H1 (cell line): Measurements from ENCODE around the gene CFHR5. TPM values are rescaled to one million over a fixed set of nuclear protein-coding genes. Genes with fewer than 3 reads are reported as not detected.

Experiments used
- CTCF ChIA-PET: fragments of 300-600 bp; sonication (Branson Sonifier 250); formaldehyde crosslinking; loops from one replicate; lab custom pipeline; 2021; ENCODE audit not compliant: partially characterized antibody; lab: Charles Lee
- POLR2A ChIA-PET: fragments of 300-600 bp; sonication (Branson Sonifier 250); formaldehyde crosslinking; loops from one replicate; lab custom pipeline; 2021; ENCODE audit warnings: inconsistent platforms; ENCODE audit not compliant: partially characterized antibody; lab: Charles Lee
- DNase-seq, 2 experiments: peaks; one replicate each; pipeline versions ENCODE4 v3.0.0 to v3.0.0-alpha.2; 2010 to 2022; ENCODE audit warnings: low spot score in 2 of 2, low read depth in 1 of 2, mixed read lengths in 1 of 2
- FAIRE-seq: peaks from 2 replicates; lab custom pipeline; 2011; peaks lifted over from hg19 to GRCh38; lab: Jason Lieb, UNC
- H2AFZ ChIP-seq: 2 replicates; pipeline ENCODE4 v1.8.1; 2012; ENCODE audit warnings: low read length, inconsistent platforms
- H2AK5ac ChIP-seq: 2 replicates; pipeline ENCODE4 v1.6.1; 2013; ENCODE audit warnings: low read depth, low read length
- H2BK120ac ChIP-seq: replicated peaks from 2 replicates; pipeline ENCODE3; 2013; ENCODE audit warnings: low read depth, low read length, inconsistent platforms
- H2BK12ac ChIP-seq: 2 replicates; pipeline ENCODE4 v1.6.1; 2013; ENCODE audit warnings: low read depth, low read length
- H2BK15ac ChIP-seq: 2 replicates; pipeline ENCODE4 v1.6.1; 2013; ENCODE audit warnings: low read length
- H2BK20ac ChIP-seq: 2 replicates; pipeline ENCODE4 v1.6.1; 2013; ENCODE audit warnings: low read length
- H2BK5ac ChIP-seq: 2 replicates; pipeline ENCODE4 v1.6.1; 2013; ENCODE audit warnings: low read depth, low read length
- H3K14ac ChIP-seq: 2 replicates; pipeline ENCODE4 v1.6.1; 2013; ENCODE audit warnings: inconsistent platforms; ENCODE audit not compliant: insufficient read length
- H3K18ac ChIP-seq: 2 replicates; pipeline ENCODE4 v1.6.1; 2013; ENCODE audit warnings: low read length; ENCODE audit errors: extremely low read depth
- H3K23ac ChIP-seq: 2 replicates; pipeline ENCODE4 v1.6.1; 2013; ENCODE audit warnings: inconsistent platforms; ENCODE audit not compliant: insufficient read length
- H3K23me2 ChIP-seq: 2 replicates; pipeline ENCODE4 v1.6.1; 2013; ENCODE audit warnings: low read depth, low read length
- H3K27ac ChIP-seq: 2 replicates; pipeline ENCODE4 v1.6.1; 2011; ENCODE audit warnings: low read depth, low read length, inconsistent platforms
- H3K27me3 ChIP-seq, 4 experiments: replicated peaks in 1 of 4; 1 replicate in 1 of 4; 2 replicates in 3 of 4; pipeline versions ENCODE4 v1.6.1 to v1.8.1; 2011 to 2013; ENCODE audit warnings: low read length in 3 of 4, mild to moderate bottlenecking in 3 of 4, inconsistent platforms in 2 of 4, mixed read lengths in 2 of 4, moderate library complexity in 1 of 4; ENCODE audit not compliant: control insufficient read depth in 3 of 4, insufficient read depth in 3 of 4; ENCODE audit errors: extremely low read depth in 1 of 4
- H3K36me3 ChIP-seq, 4 experiments: 2 replicates each; pipeline versions ENCODE4 v1.6.1 to v1.8.1; 2011 to 2013; ENCODE audit warnings: mild to moderate bottlenecking in 4 of 4, low read length in 3 of 4, moderate library complexity in 2 of 4, control low read depth in 1 of 4, inconsistent platforms in 1 of 4; ENCODE audit not compliant: insufficient read depth in 4 of 4, control insufficient read depth in 2 of 4
- H3K4ac ChIP-seq: replicated peaks from 2 replicates; pipeline ENCODE3; 2013; ENCODE audit warnings: low read length, low read depth, mixed read lengths, inconsistent platforms; ENCODE audit not compliant: insufficient read length
- H3K4me1 ChIP-seq, 4 experiments: replicated peaks in 1 of 4; 1 replicate in 1 of 4; 2 replicates in 3 of 4; pipeline versions ENCODE4 v1.6.1 to v1.8.1; 2011 to 2013; ENCODE audit warnings: low read length in 3 of 4, inconsistent platforms in 2 of 4, mixed read lengths in 1 of 4; ENCODE audit not compliant: insufficient read depth in 4 of 4, control insufficient read depth in 3 of 4
- H3K4me2 ChIP-seq, 2 experiments: 2 replicates each; pipeline versions ENCODE4 v1.6.1 to v1.8.1; 2011 to 2013; ENCODE audit warnings: low read depth in 2 of 2, low read length in 2 of 2, control low read depth in 1 of 2, inconsistent platforms in 1 of 2, mild to moderate bottlenecking in 1 of 2; ENCODE audit not compliant: insufficient read depth in 1 of 2
- H3K4me3 ChIP-seq, 4 experiments: fragments of 200-600, 300-600 bp in 1 of 4; sonication (generic), shearing (Covaris generic), sonication (Bioruptor Twin) in 1 of 4; 2 replicates each; pipeline versions ENCODE4 v1.5.1 to v1.8.1; 2011 to 2016; ENCODE audit warnings: low read length in 4 of 4, low read depth in 3 of 4, control low read depth in 2 of 4, inconsistent platforms in 2 of 4, mild to moderate bottlenecking in 2 of 4, mixed read lengths in 1 of 4, moderate library complexity in 1 of 4; ENCODE audit not compliant: insufficient read depth in 2 of 4; ENCODE audit errors: extremely low read depth in 1 of 4
- H3K56ac ChIP-seq: replicated peaks from 2 replicates; pipeline ENCODE3; 2013; ENCODE audit warnings: low read depth, mild to moderate bottlenecking, mixed read lengths, low read length, inconsistent platforms; ENCODE audit not compliant: insufficient read length
- H3K79me1 ChIP-seq: 2 replicates; pipeline ENCODE4 v1.6.1; 2013; ENCODE audit warnings: low read depth, low read length, control low read depth
- H3K79me2 ChIP-seq, 2 experiments: 2 replicates each; pipeline versions ENCODE4 v1.6.1 to v1.8.1; 2012 to 2013; ENCODE audit warnings: low read length in 2 of 2, mild to moderate bottlenecking in 2 of 2, inconsistent platforms in 1 of 2; ENCODE audit not compliant: insufficient read depth in 2 of 2, control insufficient read depth in 1 of 2
- H3K9ac ChIP-seq, 4 experiments: replicated peaks in 1 of 4; 1 replicate in 1 of 4; 2 replicates in 3 of 4; pipeline versions ENCODE4 v1.6.1 to v1.8.1; 2011 to 2013; ENCODE audit warnings: low read depth in 3 of 4, low read length in 3 of 4, control low read depth in 2 of 4, mild to moderate bottlenecking in 2 of 4, moderate library complexity in 2 of 4, inconsistent platforms in 1 of 4; ENCODE audit errors: extremely low read depth in 1 of 4
- H3K9me3 ChIP-seq, 2 experiments: 2 replicates each; pipeline versions ENCODE4 v1.6.1 to v1.8.1; 2012 to 2013; ENCODE audit warnings: mild to moderate bottlenecking in 2 of 2, moderate library complexity in 2 of 2, control low read depth in 1 of 2, inconsistent platforms in 1 of 2, low read depth in 1 of 2, low read length in 1 of 2, mixed read lengths in 1 of 2; ENCODE audit not compliant: insufficient read depth in 2 of 2
- H4K20me1 ChIP-seq, 2 experiments: replicated peaks in 1 of 2; 2 replicates each; pipeline versions ENCODE3 to v1.8.1; 2011 to 2013; ENCODE audit warnings: inconsistent platforms in 2 of 2, low read length in 2 of 2, mild to moderate bottlenecking in 1 of 2; ENCODE audit not compliant: insufficient read depth in 2 of 2, control insufficient read depth in 1 of 2
- H4K5ac ChIP-seq: 2 replicates; pipeline ENCODE4 v1.6.1; 2013; ENCODE audit warnings: low read length, low read depth, mixed read lengths, inconsistent platforms; ENCODE audit not compliant: insufficient read length
- H4K8ac ChIP-seq: 2 replicates; pipeline ENCODE4 v1.8.0; 2013; ENCODE audit warnings: mild to moderate bottlenecking, moderate library complexity, low read length, inconsistent platforms; ENCODE audit not compliant: insufficient read depth; ENCODE audit errors: extremely low read depth
- H4K91ac ChIP-seq: replicated peaks from 2 replicates; pipeline ENCODE3; 2013; ENCODE audit warnings: low read length, mixed read lengths, inconsistent platforms; ENCODE audit not compliant: insufficient read length
- CTBP2 ChIP-seq: IDR thresholded peaks from 2 replicates; pipeline ENCODE4 v1.7.0; 2011; ENCODE audit warnings: borderline replicate concordance, mild to moderate bottlenecking, moderate library complexity, mixed read lengths, low read length; ENCODE audit not compliant: insufficient read depth, insufficient read length
- KDM4A ChIP-seq: IDR thresholded peaks from one replicate; pipeline ENCODE4 v1.7.1; 2012; ENCODE audit warnings: low read depth, mild to moderate bottlenecking, moderate library complexity, low read length, inconsistent platforms; ENCODE audit not compliant: severe bottlenecking
- MAFK ChIP-seq: IDR thresholded peaks from 2 replicates; pipeline ENCODE4 v1.6.1; 2012; ENCODE audit warnings: low read depth, mild to moderate bottlenecking, improper control_type of control experiment, low read length
- NANOG ChIP-seq: IDR thresholded peaks from 2 replicates; pipeline ENCODE4 v1.6.1; 2011; ENCODE audit warnings: low read length, low read depth, mild to moderate bottlenecking, inconsistent platforms; ENCODE audit not compliant: insufficient read depth, poor library complexity, severe bottlenecking
- TAF1 ChIP-seq: IDR thresholded peaks from 2 replicates; pipeline ENCODE4 v1.6.1; 2011; ENCODE audit warnings: mild to moderate bottlenecking, low read depth, low read length
- WGBS, 2 experiments: shearing (Covaris generic) in 1 of 2; methylation state at CpG; one replicate each; pipeline versions ENCODE4 v1.1.6 to v1.1.7; 2013 to 2015; ENCODE audit warnings: low lambda C conversion rate in 2 of 2, mixed read lengths in 2 of 2, inconsistent platforms in 1 of 2, low coverage in 1 of 2, missing lambda C conversion rate in 1 of 2; ENCODE audit not compliant: insufficient replicate concordance in 2 of 2, insufficient coverage in 1 of 2, insufficient read length in 1 of 2; ENCODE audit errors: extremely low coverage in 1 of 2, missing lambda C conversion rate in 1 of 2; 5-methylcytosine and 5-hydroxymethylcytosine counted together
- polyA plus RNA-seq, 7 experiments: library from polyadenylated mRNA; depleted of rRNA in 3 of 7; stranded (reverse) in 5 of 7; unstranded in 2 of 7; fragments of >200 nt in 5 of 7; fragments of 200-250 nt in 2 of 7; gene quantifications; 1 replicate in 5 of 7; 2 replicates in 1 of 7; 4 replicates in 1 of 7; pipeline versions ENCODE4 v1.2.1 to v1.2.3, GENCODE V29; 2011 to 2013; ENCODE audit warnings: missing spikeins in 2 of 7, mixed read lengths in 2 of 7
- total RNA-seq: library from RNA; stranded (reverse); fragmentation: NEBNext Ultra II Directional; extraction: Animal tissue kit (Norgen Biotek cat#: 25700); gene quantifications from 2 replicates; pipeline ENCODE4 v1.2.1, GENCODE V29; 2021

The CFHR5 gene
- total and polyA plus RNA-seq, 2 of the 8 experiments (the other 6 are each of a cell fraction or from before 2014, with no cell fraction given) = not detected

DNA sequence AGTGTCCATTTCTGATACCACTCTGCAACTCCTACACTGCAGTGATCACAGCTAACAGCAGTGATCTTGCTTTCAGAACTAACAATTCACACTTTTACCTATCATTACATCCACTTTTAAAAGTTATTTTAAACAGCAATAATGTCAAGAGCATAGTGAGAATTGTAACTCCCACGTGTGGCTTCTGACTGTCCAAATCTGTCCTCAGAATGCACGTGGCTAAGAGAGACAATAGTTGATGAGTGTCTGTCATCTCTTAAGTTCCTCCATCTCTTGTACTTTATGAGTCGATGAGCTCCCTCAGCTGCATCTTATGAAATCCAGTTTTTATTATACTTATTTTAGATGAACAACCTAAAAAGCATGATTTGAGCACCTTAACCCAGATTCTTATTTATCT is 16.5 kb upstream of the CFHR5 start:
- Histone ChIP-seq H2BK12ac (no peak overlapping the region), H3K4ac (no peak overlapping the region), H3K23ac (no peak overlapping the region), H2AFZ (no peak overlapping the region), H2BK20ac (no peak overlapping the region), H3K36me3 (no peaks in the 10 kb centered on the region), H3K18ac (no peak overlapping the region), H4K8ac (no peak overlapping the region), H3K27ac (no peak overlapping the region), H2AK5ac (no peak overlapping the region), H3K23me2 (no peaks in the 10 kb centered on the region), H3K4me1 (no peaks in the 10 kb centered on the region), H3K9me3 (peaks cover 0 to 2% of the 10 kb centered on the region in 2 experiments; a peak in 1 of 4 replicates), H2BK120ac (no peak overlapping the region), H3K14ac (no peak overlapping the region), H3K27me3 (no peaks in the 10 kb centered on the region), H4K20me1 (no peaks in the 10 kb centered on the region), H2BK5ac (no peak overlapping the region), H4K91ac (no peak overlapping the region), H3K4me2 (no peak overlapping the region), H4K5ac (no peak overlapping the region), H3K4me3 (no peak overlapping the region), H3K79me1 (no peaks in the 10 kb centered on the region), H2BK15ac (no peak overlapping the region), H3K79me2 (no peaks in the 10 kb centered on the region), H3K56ac (no peak overlapping the region), H3K9ac (no peak overlapping the region)
- no peak for FAIRE-seq
- DNase-seq = no peak
- ChIA-PET POLR2A (no interaction called here), CTCF (interaction anchor here (1.0 kb wide), 1 partner anchor 13 kb away, joined by 3 read pairs; no protein-coding TSS in a partner anchor)
- WGBS, 2 experiments = 89% methylated on average over 3 of the region's 3 CpGs; no CpG with 5 or more reads in 1 of the 2 experiments
- no peak for TF ChIP-seq TAF1
- TF ChIP-seq MAFK = no peak
- no peak for TF ChIP-seq CTBP2
- TF ChIP-seq KDM4A = no peak
- no peak for TF ChIP-seq NANOG
